Psoas muscle (tissue), 8 donors: ENCODE measurements around the gene ABCA3. TPM values are rescaled to one million over a fixed set of nuclear protein-coding genes. Genes with fewer than 3 reads are reported as not detected.
"Not testable (repeated sequence)": the region's sequence is repeated elsewhere in the genome, so short reads cannot be mapped to it uniquely, and the experiment has no call there.

Experiments
- ATAC-seq, 4 donors: fragments of 200-7000 bp; cut with Tn5 transposase; one replicate each; pipeline ENCODE4 v1.9.1; 2020; ENCODE audit warnings: moderate library complexity in 3 of 4, mild to moderate bottlenecking in 2 of 4
- DNase-seq, 2 donors: peaks; one replicate each; pipeline ENCODE4 v3.0.0-alpha.2; 2020
- H3K27ac ChIP-seq: fragments of 200-600 bp; one replicate; pipeline ENCODE4 v1.8.0; 2022
- H3K27me3 ChIP-seq, 3 donors: fragments of 200-600 bp in 1 of 3; one replicate each; pipeline versions ENCODE4 v1.6.1 to v1.8.0; 2013 to 2022; ENCODE audit warnings: low read length in 2 of 3, mild to moderate bottlenecking in 2 of 3, moderate library complexity in 1 of 3; ENCODE audit not compliant: insufficient read depth in 3 of 3
- H3K36me3 ChIP-seq, 2 donors: fragments of 200-600 bp in 1 of 2; one replicate each; pipeline versions ENCODE4 v1.6.1 to v1.8.0; 2013 to 2022; ENCODE audit warnings: low read depth in 1 of 2, mild to moderate bottlenecking in 1 of 2, moderate library complexity in 1 of 2; ENCODE audit not compliant: insufficient read depth in 1 of 2
- H3K4me1 ChIP-seq: fragments of 200-600 bp; one replicate; pipeline ENCODE4 v1.8.0; 2022
- H3K4me3 ChIP-seq: fragments of 200-600 bp; one replicate; pipeline ENCODE4 v1.8.0; 2022; ENCODE audit warnings: mild to moderate bottlenecking
- H3K9me3 ChIP-seq: fragments of 200-600 bp; one replicate; pipeline ENCODE4 v1.8.0; 2022
- WGBS, 3 donors: extraction: QIAGEN DNeasy Blood & Tissue Kit; methylation state at CpG; one replicate each; pipeline versions ENCODE4 v1.1.6 to v1.1.7; 2013; 5-methylcytosine and 5-hydroxymethylcytosine counted together
- intact Hi-C, 2 donors: fragments of 100-400 bp; cut with DNase I; formaldehyde crosslinking; loops; one replicate each; pipeline versions ENCODE4 v1.11.0 to v1.14.2; 2022
- polyA plus RNA-seq, 3 donors: library from polyadenylated mRNA; stranded (reverse); fragments of 200-250 nt; gene quantifications; one replicate each; pipeline ENCODE4 v1.2.3, GENCODE V29; 2013
- total RNA-seq, 4 donors: library from RNA; stranded (reverse); fragmentation: NEBNext Ultra II Directional in 2 of 4; extraction: Animal tissue kit (Norgen Biotek cat#: 25700) in 2 of 4; gene quantifications; one replicate each; pipeline versions ENCODE4 v1.2.1 to v1.2.4, GENCODE V29; 2021 to 2023
- TF ChIP-seq, protein P1 (sequence below): fragments of 200-600 bp; IDR thresholded peaks from one replicate; pipeline ENCODE4 v1.8.0; 2022; ENCODE audit warnings: antibody characterized with exemption
- donor health status: healthy with polysubstance abuse.
- donor health status: DM: no; HTN: no; CAD: no; lungs with moderate emphysema.
- donor health status: Bipolar disorder and iron deficiency.
- donor health status: healthy.
- donor health status: DM: yes; HTN: yes; CAD: no.
- donor health status: DM: no; HTN: no; CAD: no.
- donor health status: DM: no; HTN: no; CAD: no.
- donor health status: DM: yes; HTN: yes; CAD: no.

The ABCA3 gene
- total and polyA plus RNA-seq, 7 donors = 2.2 to 9.4 (median 8.6) TPM

DNA sequence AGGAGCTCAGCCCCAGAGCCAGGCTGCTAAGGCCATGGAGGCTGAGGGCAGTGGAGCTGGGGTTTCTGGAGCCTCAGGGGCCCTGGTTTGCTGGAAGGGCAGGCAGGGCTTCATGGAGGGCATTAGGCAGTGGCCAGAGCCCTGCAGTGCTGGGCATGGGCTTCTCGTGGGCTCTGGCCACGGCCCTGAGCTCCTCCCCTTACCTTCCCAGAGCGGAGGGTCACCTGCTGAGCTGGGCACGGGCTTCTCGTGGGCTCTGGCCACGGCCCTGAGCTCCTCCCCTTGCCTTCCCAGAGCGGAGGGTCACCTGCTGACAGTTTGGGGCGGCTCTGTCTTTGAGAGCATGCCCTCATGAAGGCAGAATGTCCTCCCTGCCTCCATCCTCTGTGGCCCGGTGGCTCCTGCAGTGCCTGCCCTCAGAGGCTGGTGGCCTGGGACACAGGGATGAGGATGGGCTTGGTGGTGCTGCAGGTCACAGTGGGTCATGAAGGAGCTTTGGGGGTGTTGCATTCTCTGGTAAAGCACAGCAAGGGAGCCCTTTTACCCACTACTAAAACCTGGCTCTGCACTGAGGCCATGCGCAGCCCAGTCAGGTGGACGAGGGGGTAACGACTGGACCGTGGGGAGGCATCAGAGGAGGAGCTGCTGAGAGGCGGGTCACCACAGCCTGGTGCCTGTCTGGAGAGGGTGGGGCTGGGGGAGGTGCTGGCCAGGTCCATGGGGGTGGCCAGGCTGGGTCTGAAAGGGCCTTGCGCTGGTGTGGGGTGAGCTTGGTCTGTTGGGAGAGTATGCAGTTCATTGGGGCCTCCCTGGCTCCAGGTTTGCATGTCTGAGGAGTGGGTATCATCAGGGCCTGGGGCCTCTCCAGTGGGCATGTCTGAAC lies 69.7 kb downstream of the ABCA3 start:
- intact Hi-C loops = no loop called here
- no peaks in the 10 kb centered on the region for H3K27me3 ChIP-seq
- DNase-seq (no peak), ATAC-seq (no peak)
- H3K9me3 ChIP-seq = no peaks in the 10 kb centered on the region
- 79 to 86% (median 84%) methylated on average over 12 to 15 of the region's 15 CpGs for WGBS, 3 donors
- peaks cover 18% of the 10 kb centered on the region for H3K4me1 ChIP-seq
- no peak overlapping the region for H3K27ac ChIP-seq
- peaks cover 0 to 2% of the 10 kb centered on the region in 2 donors for H3K36me3 ChIP-seq
- no peak overlapping the region for H3K4me3 ChIP-seq
- TF ChIP-seq, protein P1, sequence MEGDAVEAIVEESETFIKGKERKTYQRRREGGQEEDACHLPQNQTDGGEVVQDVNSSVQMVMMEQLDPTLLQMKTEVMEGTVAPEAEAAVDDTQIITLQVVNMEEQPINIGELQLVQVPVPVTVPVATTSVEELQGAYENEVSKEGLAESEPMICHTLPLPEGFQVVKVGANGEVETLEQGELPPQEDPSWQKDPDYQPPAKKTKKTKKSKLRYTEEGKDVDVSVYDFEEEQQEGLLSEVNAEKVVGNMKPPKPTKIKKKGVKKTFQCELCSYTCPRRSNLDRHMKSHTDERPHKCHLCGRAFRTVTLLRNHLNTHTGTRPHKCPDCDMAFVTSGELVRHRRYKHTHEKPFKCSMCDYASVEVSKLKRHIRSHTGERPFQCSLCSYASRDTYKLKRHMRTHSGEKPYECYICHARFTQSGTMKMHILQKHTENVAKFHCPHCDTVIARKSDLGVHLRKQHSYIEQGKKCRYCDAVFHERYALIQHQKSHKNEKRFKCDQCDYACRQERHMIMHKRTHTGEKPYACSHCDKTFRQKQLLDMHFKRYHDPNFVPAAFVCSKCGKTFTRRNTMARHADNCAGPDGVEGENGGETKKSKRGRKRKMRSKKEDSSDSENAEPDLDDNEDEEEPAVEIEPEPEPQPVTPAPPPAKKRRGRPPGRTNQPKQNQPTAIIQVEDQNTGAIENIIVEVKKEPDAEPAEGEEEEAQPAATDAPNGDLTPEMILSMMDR = no peak

DNA sequence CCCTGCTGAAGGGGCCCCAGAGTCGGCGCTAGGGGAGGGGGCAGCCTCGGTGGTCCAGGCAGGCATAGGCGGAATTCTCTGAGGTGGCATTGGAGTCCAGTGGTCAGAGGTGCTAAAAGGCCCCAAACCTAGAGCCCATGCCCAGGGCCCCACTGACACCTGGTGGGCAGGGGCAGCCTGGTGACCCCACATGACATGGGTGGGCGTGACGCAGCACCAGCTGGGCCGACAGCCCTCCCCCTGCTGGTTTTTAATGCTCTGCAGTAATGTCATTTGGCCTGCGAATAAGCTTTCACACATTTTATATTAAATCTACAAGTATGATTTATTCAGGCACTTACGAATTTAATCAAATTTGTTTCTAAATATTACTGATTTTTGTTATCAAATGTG lies 70.5 kb downstream of the ABCA3 start:
- Histone ChIP-seq H3K4me3 (no peak overlapping the region), H3K36me3 (peaks cover 0 to 7% of the 10 kb centered on the region in 2 donors), H3K27ac (no peak overlapping the region), H3K9me3 (no peaks in the 10 kb centered on the region), H3K27me3 (no peaks in the 10 kb centered on the region), H3K4me1 (peaks cover 25% of the 10 kb centered on the region)
- DNase-seq (no peak), ATAC-seq (no peak)
- 74 to 88% (median 81%) methylated on average over 9 of the region's 9 CpGs for WGBS, 3 donors
- TF ChIP-seq, protein P1 = no peak
- intact Hi-C loops = no loop called here

DNA sequence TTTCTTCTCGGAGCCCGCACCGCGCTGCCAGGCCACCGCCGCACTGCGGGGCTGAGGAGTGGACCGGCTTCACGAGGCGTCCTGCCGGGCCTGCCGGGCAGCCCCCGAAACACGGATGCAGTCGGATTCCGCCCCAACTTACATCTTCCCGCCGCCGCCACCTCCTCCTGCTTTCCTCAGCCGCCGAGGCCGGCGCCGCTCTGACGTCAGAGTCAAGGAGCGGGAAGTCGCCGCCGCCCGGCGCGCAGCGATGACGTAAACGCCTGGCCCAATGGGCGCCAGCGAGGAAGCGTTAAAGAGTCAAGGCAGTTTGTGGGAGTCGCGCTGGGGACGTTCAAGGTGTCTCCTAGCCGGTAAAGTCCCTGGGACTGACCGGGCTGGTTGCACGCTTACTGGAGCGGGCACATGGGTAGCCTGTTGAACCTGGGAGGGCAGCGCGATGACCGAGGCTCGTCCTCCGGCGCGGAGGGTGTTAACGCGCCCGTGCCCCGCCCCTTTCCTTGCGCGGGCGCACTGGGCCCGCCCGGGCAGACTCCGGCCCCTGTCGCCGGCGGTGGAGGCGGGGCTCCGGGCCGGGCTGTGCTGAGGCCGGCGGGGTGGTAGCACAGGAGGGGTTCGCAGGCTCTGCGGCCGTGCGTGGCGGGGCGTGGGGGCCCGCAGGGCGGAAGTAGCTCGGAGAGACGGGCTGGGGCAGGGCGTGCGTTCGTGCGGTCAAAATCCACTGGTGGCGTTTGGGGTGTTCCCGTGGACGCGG lies 72.4 kb downstream of the ABCA3 start, which contains the start of gene RNPS1:
RNPS1 (minus strand) TSS at position 214 of the 754 bp plus-strand sequence. CDS start 3,483 bp downstream, outside the sequence.
- 0 to 1% (median 1%) methylated on average over 64 to 88 of the region's 88 CpGs for WGBS, 3 donors
- intact Hi-C loops = loop anchor here in 1 of 2 donors (5.0 kb wide), 1 partner anchor 69 kb away; no protein-coding TSS in a partner anchor
- Histone ChIP-seq H3K4me1 (peaks cover 28% of the 10 kb centered on the region), H3K27me3 (no peaks in the 10 kb centered on the region), H3K4me3 (peak within 1 kb of the TSS; percentile 73), H3K27ac (peak within 1 kb of the TSS; percentile 97), H3K36me3 (peaks cover 9 to 25% of the 10 kb centered on the region in 2 donors), H3K9me3 (no peaks in the 10 kb centered on the region)
- DNase-seq (peak; percentile 97 to 99), ATAC-seq (peak; percentile 95 to 97 (median 96))
- TF ChIP-seq, protein P1 = no peak

DNA sequence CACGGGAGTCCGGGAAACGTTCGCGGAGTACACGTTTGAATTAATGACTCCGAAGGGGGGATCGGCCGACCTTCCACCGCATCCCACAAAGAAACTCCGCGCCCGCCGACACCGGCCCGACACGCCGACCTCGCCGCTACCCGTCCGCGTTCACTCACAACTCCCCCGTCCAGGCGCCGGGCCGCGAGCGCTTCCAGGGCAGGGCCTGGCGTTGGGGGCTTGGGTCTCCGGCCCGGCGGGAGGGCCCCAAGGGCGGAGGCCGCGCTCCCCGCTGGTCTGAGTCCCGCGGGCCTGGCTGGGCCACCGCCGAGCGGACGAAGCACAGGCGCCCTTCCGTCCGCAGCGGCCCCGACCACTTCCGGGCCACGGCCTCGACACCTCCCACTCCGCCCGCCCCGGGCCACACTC lies 73.0 kb downstream of the ABCA3 start:
- intact Hi-C loops = loop anchor here in 1 of 2 donors (5.0 kb wide), 1 partner anchor 70 kb away; no protein-coding TSS in a partner anchor
- not testable (repeated sequence) for H3K27me3 ChIP-seq, DNase-seq, H3K9me3 ChIP-seq
- peak overlapping the region; percentile 97 for H3K27ac ChIP-seq
- peaks cover 9 to 30% of the 10 kb centered on the region in 2 donors for H3K36me3 ChIP-seq
- WGBS, 3 donors = 0 to 1% (median 1%) methylated on average over 30 to 54 of the region's 54 CpGs
- peak; percentile 82 to 89 (median 86) for ATAC-seq
- peak overlapping the region; percentile 73 for H3K4me3 ChIP-seq
- H3K4me1 ChIP-seq = peaks cover 28% of the 10 kb centered on the region

DNA sequence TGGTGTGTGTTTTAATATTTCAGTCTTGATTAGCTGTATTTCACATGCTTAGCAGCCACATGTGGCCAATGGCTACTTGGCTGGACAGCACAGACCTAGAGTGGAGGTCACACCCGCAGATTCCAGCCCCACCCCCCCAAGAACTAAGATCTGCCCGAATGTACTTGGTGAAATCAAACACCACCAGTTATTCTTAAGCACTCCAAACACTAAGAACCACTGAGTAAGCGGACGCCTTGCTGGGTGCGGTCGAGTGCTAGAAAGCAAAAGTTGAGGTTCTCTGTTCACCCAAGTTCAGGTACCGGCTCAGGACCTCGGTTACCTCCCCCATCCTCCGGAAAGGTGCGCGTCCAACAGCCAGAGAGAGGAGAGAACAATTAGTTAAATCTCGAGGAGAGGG lies 73.6 kb downstream of the ABCA3 start:
- peaks cover 28% of the 10 kb centered on the region for H3K4me1 ChIP-seq
- H3K36me3 ChIP-seq = peaks cover 9 to 37% of the 10 kb centered on the region in 2 donors
- not testable (repeated sequence) for H3K27me3 ChIP-seq, DNase-seq, ATAC-seq, H3K9me3 ChIP-seq
- intact Hi-C loops = loop anchor here in 1 of 2 donors (5.0 kb wide), 1 partner anchor 70 kb away; no protein-coding TSS in a partner anchor
- WGBS, 3 donors = 3 to 5% (median 4%) methylated on average over 6 to 12 of the region's 12 CpGs
- peak overlapping the region; percentile 73 for H3K4me3 ChIP-seq
- H3K27ac ChIP-seq = peak overlapping the region; percentile 97

DNA sequence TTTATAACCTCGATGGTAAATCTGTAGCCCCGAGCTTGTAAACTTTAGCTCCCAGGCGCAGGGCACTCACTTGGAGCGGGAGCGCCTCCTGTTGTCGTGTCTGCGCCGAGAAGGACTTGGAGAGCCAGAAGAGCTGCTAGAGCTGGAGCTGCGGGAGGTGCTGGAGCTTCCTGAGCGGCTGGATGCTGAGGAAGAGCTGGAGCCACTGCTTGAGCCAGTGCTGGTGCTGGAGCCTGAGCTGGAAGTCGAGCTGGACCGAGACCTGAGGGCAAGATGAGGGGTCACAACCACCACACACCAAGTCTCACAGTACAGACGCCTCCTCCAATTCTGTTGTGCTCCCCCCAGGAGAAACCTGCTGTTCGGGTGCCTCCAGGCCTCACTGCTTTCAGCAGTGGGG lies 77.5 kb downstream of the ABCA3 start:
- H3K4me3 ChIP-seq, intact Hi-C loops, H3K9me3 ChIP-seq, DNase-seq, ATAC-seq, H3K27ac ChIP-seq, H3K27me3 ChIP-seq: not testable (repeated sequence)
- Histone ChIP-seq H3K36me3 (peaks cover 13 to 75% of the 10 kb centered on the region in 2 donors), H3K4me1 (peaks cover 18% of the 10 kb centered on the region)
- WGBS, 3 donors = 81 to 84% (median 82%) methylated on average over 14 of the region's 14 CpGs
